H1 (cell line): ENCODE results near the gene ATG7. TPM values are rescaled to one million over a fixed set of nuclear protein-coding genes. Genes with fewer than 3 reads are reported as not detected.
A peak's percentile ranks its signal among the peaks of the same experiment; 100 is the strongest.

Source experiments
- CTCF ChIA-PET: fragments of 300-600 bp; sonication (Branson Sonifier 250); formaldehyde crosslinking; loops from one replicate; lab custom pipeline; 2021; ENCODE audit not compliant: partially characterized antibody; lab: Charles Lee
- POLR2A ChIA-PET: fragments of 300-600 bp; sonication (Branson Sonifier 250); formaldehyde crosslinking; loops from one replicate; lab custom pipeline; 2021; ENCODE audit warnings: inconsistent platforms; ENCODE audit not compliant: partially characterized antibody; lab: Charles Lee
- DNase-seq, 2 experiments: peaks; one replicate each; pipeline versions ENCODE4 v3.0.0 to v3.0.0-alpha.2; 2010 to 2022; ENCODE audit warnings: low spot score in 2 of 2, low read depth in 1 of 2, mixed read lengths in 1 of 2
- FAIRE-seq: peaks from 2 replicates; lab custom pipeline; 2011; peaks lifted over from hg19 to GRCh38; lab: Jason Lieb, UNC
- H2AFZ ChIP-seq: 2 replicates; pipeline ENCODE4 v1.8.1; 2012; ENCODE audit warnings: low read length, inconsistent platforms
- H2AK5ac ChIP-seq: 2 replicates; pipeline ENCODE4 v1.6.1; 2013; ENCODE audit warnings: low read depth, low read length
- H2BK120ac ChIP-seq: replicated peaks from 2 replicates; pipeline ENCODE3; 2013; ENCODE audit warnings: low read depth, low read length, inconsistent platforms
- H2BK12ac ChIP-seq: 2 replicates; pipeline ENCODE4 v1.6.1; 2013; ENCODE audit warnings: low read depth, low read length
- H2BK15ac ChIP-seq: 2 replicates; pipeline ENCODE4 v1.6.1; 2013; ENCODE audit warnings: low read length
- H2BK20ac ChIP-seq: 2 replicates; pipeline ENCODE4 v1.6.1; 2013; ENCODE audit warnings: low read length
- H2BK5ac ChIP-seq: 2 replicates; pipeline ENCODE4 v1.6.1; 2013; ENCODE audit warnings: low read depth, low read length
- H3K14ac ChIP-seq: 2 replicates; pipeline ENCODE4 v1.6.1; 2013; ENCODE audit warnings: inconsistent platforms; ENCODE audit not compliant: insufficient read length
- H3K18ac ChIP-seq: 2 replicates; pipeline ENCODE4 v1.6.1; 2013; ENCODE audit warnings: low read length; ENCODE audit errors: extremely low read depth
- H3K23ac ChIP-seq: 2 replicates; pipeline ENCODE4 v1.6.1; 2013; ENCODE audit warnings: inconsistent platforms; ENCODE audit not compliant: insufficient read length
- H3K23me2 ChIP-seq: 2 replicates; pipeline ENCODE4 v1.6.1; 2013; ENCODE audit warnings: low read depth, low read length
- H3K27ac ChIP-seq: 2 replicates; pipeline ENCODE4 v1.6.1; 2011; ENCODE audit warnings: low read depth, low read length, inconsistent platforms
- H3K27me3 ChIP-seq, 4 experiments: replicated peaks in 1 of 4; 1 replicate in 1 of 4; 2 replicates in 3 of 4; pipeline versions ENCODE4 v1.6.1 to v1.8.1; 2011 to 2013; ENCODE audit warnings: low read length in 3 of 4, mild to moderate bottlenecking in 3 of 4, inconsistent platforms in 2 of 4, mixed read lengths in 2 of 4, moderate library complexity in 1 of 4; ENCODE audit not compliant: control insufficient read depth in 3 of 4, insufficient read depth in 3 of 4; ENCODE audit errors: extremely low read depth in 1 of 4
- H3K36me3 ChIP-seq, 4 experiments: 2 replicates each; pipeline versions ENCODE4 v1.6.1 to v1.8.1; 2011 to 2013; ENCODE audit warnings: mild to moderate bottlenecking in 4 of 4, low read length in 3 of 4, moderate library complexity in 2 of 4, control low read depth in 1 of 4, inconsistent platforms in 1 of 4; ENCODE audit not compliant: insufficient read depth in 4 of 4, control insufficient read depth in 2 of 4
- H3K4ac ChIP-seq: replicated peaks from 2 replicates; pipeline ENCODE3; 2013; ENCODE audit warnings: low read length, low read depth, mixed read lengths, inconsistent platforms; ENCODE audit not compliant: insufficient read length
- H3K4me1 ChIP-seq, 4 experiments: replicated peaks in 1 of 4; 1 replicate in 1 of 4; 2 replicates in 3 of 4; pipeline versions ENCODE4 v1.6.1 to v1.8.1; 2011 to 2013; ENCODE audit warnings: low read length in 3 of 4, inconsistent platforms in 2 of 4, mixed read lengths in 1 of 4; ENCODE audit not compliant: insufficient read depth in 4 of 4, control insufficient read depth in 3 of 4
- H3K4me2 ChIP-seq, 2 experiments: 2 replicates each; pipeline versions ENCODE4 v1.6.1 to v1.8.1; 2011 to 2013; ENCODE audit warnings: low read depth in 2 of 2, low read length in 2 of 2, control low read depth in 1 of 2, inconsistent platforms in 1 of 2, mild to moderate bottlenecking in 1 of 2; ENCODE audit not compliant: insufficient read depth in 1 of 2
- H3K4me3 ChIP-seq, 4 experiments: fragments of 200-600, 300-600 bp in 1 of 4; sonication (generic), shearing (Covaris generic), sonication (Bioruptor Twin) in 1 of 4; 2 replicates each; pipeline versions ENCODE4 v1.5.1 to v1.8.1; 2011 to 2016; ENCODE audit warnings: low read length in 4 of 4, low read depth in 3 of 4, control low read depth in 2 of 4, inconsistent platforms in 2 of 4, mild to moderate bottlenecking in 2 of 4, mixed read lengths in 1 of 4, moderate library complexity in 1 of 4; ENCODE audit not compliant: insufficient read depth in 2 of 4; ENCODE audit errors: extremely low read depth in 1 of 4
- H3K56ac ChIP-seq: replicated peaks from 2 replicates; pipeline ENCODE3; 2013; ENCODE audit warnings: low read depth, mild to moderate bottlenecking, mixed read lengths, low read length, inconsistent platforms; ENCODE audit not compliant: insufficient read length
- H3K79me1 ChIP-seq: 2 replicates; pipeline ENCODE4 v1.6.1; 2013; ENCODE audit warnings: low read depth, low read length, control low read depth
- H3K79me2 ChIP-seq, 2 experiments: 2 replicates each; pipeline versions ENCODE4 v1.6.1 to v1.8.1; 2012 to 2013; ENCODE audit warnings: low read length in 2 of 2, mild to moderate bottlenecking in 2 of 2, inconsistent platforms in 1 of 2; ENCODE audit not compliant: insufficient read depth in 2 of 2, control insufficient read depth in 1 of 2
- H3K9ac ChIP-seq, 4 experiments: replicated peaks in 1 of 4; 1 replicate in 1 of 4; 2 replicates in 3 of 4; pipeline versions ENCODE4 v1.6.1 to v1.8.1; 2011 to 2013; ENCODE audit warnings: low read depth in 3 of 4, low read length in 3 of 4, control low read depth in 2 of 4, mild to moderate bottlenecking in 2 of 4, moderate library complexity in 2 of 4, inconsistent platforms in 1 of 4; ENCODE audit errors: extremely low read depth in 1 of 4
- H3K9me3 ChIP-seq, 2 experiments: 2 replicates each; pipeline versions ENCODE4 v1.6.1 to v1.8.1; 2012 to 2013; ENCODE audit warnings: mild to moderate bottlenecking in 2 of 2, moderate library complexity in 2 of 2, control low read depth in 1 of 2, inconsistent platforms in 1 of 2, low read depth in 1 of 2, low read length in 1 of 2, mixed read lengths in 1 of 2; ENCODE audit not compliant: insufficient read depth in 2 of 2
- H4K20me1 ChIP-seq, 2 experiments: replicated peaks in 1 of 2; 2 replicates each; pipeline versions ENCODE3 to v1.8.1; 2011 to 2013; ENCODE audit warnings: inconsistent platforms in 2 of 2, low read length in 2 of 2, mild to moderate bottlenecking in 1 of 2; ENCODE audit not compliant: insufficient read depth in 2 of 2, control insufficient read depth in 1 of 2
- H4K5ac ChIP-seq: 2 replicates; pipeline ENCODE4 v1.6.1; 2013; ENCODE audit warnings: low read length, low read depth, mixed read lengths, inconsistent platforms; ENCODE audit not compliant: insufficient read length
- H4K8ac ChIP-seq: 2 replicates; pipeline ENCODE4 v1.8.0; 2013; ENCODE audit warnings: mild to moderate bottlenecking, moderate library complexity, low read length, inconsistent platforms; ENCODE audit not compliant: insufficient read depth; ENCODE audit errors: extremely low read depth
- H4K91ac ChIP-seq: replicated peaks from 2 replicates; pipeline ENCODE3; 2013; ENCODE audit warnings: low read length, mixed read lengths, inconsistent platforms; ENCODE audit not compliant: insufficient read length
- BRCA1 ChIP-seq: IDR thresholded peaks from 2 replicates; pipeline ENCODE4 v1.6.1; 2012; ENCODE audit warnings: low read depth, low read length, improper control_type of control experiment
- CREB1 ChIP-seq: IDR thresholded peaks from 2 replicates; pipeline ENCODE4 v1.6.1; 2012; ENCODE audit warnings: inconsistent platforms
- CTCF ChIP-seq, 3 experiments: IDR thresholded peaks; 1 replicate in 2 of 3; 2 replicates in 1 of 3; pipeline versions ENCODE4 v1.5.1 to v1.6.1; 2011; ENCODE audit warnings: low read length in 3 of 3, mild to moderate bottlenecking in 3 of 3, inconsistent platforms in 2 of 3, low read depth in 1 of 3, moderate library complexity in 1 of 3; ENCODE audit not compliant: insufficient read depth in 1 of 3; ENCODE audit errors: control extremely low read depth in 1 of 3
- MAFK ChIP-seq: IDR thresholded peaks from 2 replicates; pipeline ENCODE4 v1.6.1; 2012; ENCODE audit warnings: low read depth, mild to moderate bottlenecking, improper control_type of control experiment, low read length
- MAX ChIP-seq: IDR thresholded peaks from 2 replicates; pipeline ENCODE4 v1.6.1; 2012; ENCODE audit warnings: inconsistent platforms
- RAD21 ChIP-seq, 2 experiments: IDR thresholded peaks in 1 of 2; conservative IDR thresholded peaks in 1 of 2; 2 replicates each; pipeline ENCODE4 v1.6.1; 2011; ENCODE audit warnings: low read depth in 2 of 2, low read length in 2 of 2, improper control_type of control experiment in 1 of 2, inconsistent platforms in 1 of 2, mild to moderate bottlenecking in 1 of 2, moderate library complexity in 1 of 2
- TEAD4 ChIP-seq: IDR thresholded peaks from 2 replicates; pipeline ENCODE4 v1.6.1; 2012; ENCODE audit warnings: low read depth, low read length, inconsistent platforms, mixed read lengths
- WGBS, 2 experiments: shearing (Covaris generic) in 1 of 2; methylation state at CpG; one replicate each; pipeline versions ENCODE4 v1.1.6 to v1.1.7; 2013 to 2015; ENCODE audit warnings: low lambda C conversion rate in 2 of 2, mixed read lengths in 2 of 2, inconsistent platforms in 1 of 2, low coverage in 1 of 2, missing lambda C conversion rate in 1 of 2; ENCODE audit not compliant: insufficient replicate concordance in 2 of 2, insufficient coverage in 1 of 2, insufficient read length in 1 of 2; ENCODE audit errors: extremely low coverage in 1 of 2, missing lambda C conversion rate in 1 of 2; 5-methylcytosine and 5-hydroxymethylcytosine counted together
- polyA plus RNA-seq, 7 experiments: library from polyadenylated mRNA; depleted of rRNA in 3 of 7; stranded (reverse) in 5 of 7; unstranded in 2 of 7; fragments of >200 nt in 5 of 7; fragments of 200-250 nt in 2 of 7; gene quantifications; 1 replicate in 5 of 7; 2 replicates in 1 of 7; 4 replicates in 1 of 7; pipeline versions ENCODE4 v1.2.1 to v1.2.3, GENCODE V29; 2011 to 2013; ENCODE audit warnings: missing spikeins in 2 of 7, mixed read lengths in 2 of 7
- total RNA-seq: library from RNA; stranded (reverse); fragmentation: NEBNext Ultra II Directional; extraction: Animal tissue kit (Norgen Biotek cat#: 25700); gene quantifications from 2 replicates; pipeline ENCODE4 v1.2.1, GENCODE V29; 2021

The ATG7 gene
- total and polyA plus RNA-seq, 2 of the 8 experiments (the other 6 are each of a cell fraction or from before 2014, with no cell fraction given), result 15.0 to 19.1 TPM

- H4K20me1 ChIP-seq, result peaks cover 15 to 27% of the 10 kb centered on the region in 2 experiments
Observed at GRCh38 chr3:11566916-11567315, 294.7 kb downstream of the ATG7 start.

More at GRCh38 chr3:11566916-11567315, 294.7 kb downstream of the ATG7 start:
- Histone ChIP-seq H3K27me3 (no peaks in the 10 kb centered on the region), H3K23ac (no peak overlapping the region), H3K56ac (no peak overlapping the region), H4K8ac (no peak overlapping the region), H3K79me2 (peaks cover 0 to 36% of the 10 kb centered on the region in 2 experiments; a peak in 2 of 4 replicates), H3K9me3 (no peaks in the 10 kb centered on the region), H3K36me3 (peaks cover 0 to 14% (median 0%) of the 10 kb centered on the region in 4 experiments; a peak in 5 of 8 replicates), H3K14ac (no peak overlapping the region), H3K23me2 (no peaks in the 10 kb centered on the region; the same call in 1 of the 2 replicates), H2BK5ac (no peak overlapping the region), H2AK5ac (no peak overlapping the region), H3K79me1 (peaks cover 17% of the 10 kb centered on the region)
- CTCF ChIA-PET, result interaction anchor here (0.6 to 2.9 kb wide), 12 partner anchors 10 to 367 kb away, joined by 3 to 9 read pairs (median 4); no protein-coding TSS in a partner anchor
- no peak for FAIRE-seq
- TF ChIP-seq MAX (0 out of 2 replicates have a peak, but pooled peaks have one; percentile 24), MAFK (no peak), RAD21 (IDR thresholded peaks at IDR 0.05 in 1 of 2, conservative IDR thresholded peaks at IDR 0.05 in 1 of 2; ENCODE audit: low read depth in 2 of 2, low read length in 2 of 2) (peak; percentile 32 to 50; a peak in 3 of 4 replicates), CREB1 (peak; percentile 58; the same call in 1 of the 2 replicates), BRCA1 (no peak), CTCF (IDR thresholded peaks at IDR 0.05; ENCODE audit: control extremely low read depth in 1 of 3, insufficient read depth in 1 of 3, low read depth in 1 of 3, low read length in 3 of 3) (peak in 2 of 3 experiments; percentile 42 to 62; a peak in 3 of 4 replicates), TEAD4 (no peak)
- TF ChIP-seq, all 59 proteins: peak for 4
- H3K9ac ChIP-seq, result no peak overlapping the region
- H2BK20ac ChIP-seq, result no peak overlapping the region
- no peak overlapping the region for H3K4ac ChIP-seq
- H2BK15ac ChIP-seq, result no peak overlapping the region
- no peak overlapping the region for H2BK12ac ChIP-seq
- H4K5ac ChIP-seq, result no peak overlapping the region
- no peak overlapping the region for H3K18ac ChIP-seq
- H3K27ac ChIP-seq, result no peak overlapping the region
- H2AFZ ChIP-seq, result no peak overlapping the region
- no peak overlapping the region for H3K4me3 ChIP-seq
- POLR2A ChIA-PET, result no interaction called here
- no peak overlapping the region for H3K4me2 ChIP-seq
- no peak overlapping the region for H4K91ac ChIP-seq
- no peaks in the 10 kb centered on the region; a peak in 1 of 7 replicates for H3K4me1 ChIP-seq
- WGBS, 2 experiments, result 83% methylated on average over 17 of the region's 17 CpGs; no CpG with 5 or more reads in 1 of the 2 experiments
- DNase-seq, result peak in 1 of 2 experiments; percentile 21
- H2BK120ac ChIP-seq, result no peak overlapping the region
